ENCODE results near the gene FSIP1.

The FSIP1 gene

DNA sequence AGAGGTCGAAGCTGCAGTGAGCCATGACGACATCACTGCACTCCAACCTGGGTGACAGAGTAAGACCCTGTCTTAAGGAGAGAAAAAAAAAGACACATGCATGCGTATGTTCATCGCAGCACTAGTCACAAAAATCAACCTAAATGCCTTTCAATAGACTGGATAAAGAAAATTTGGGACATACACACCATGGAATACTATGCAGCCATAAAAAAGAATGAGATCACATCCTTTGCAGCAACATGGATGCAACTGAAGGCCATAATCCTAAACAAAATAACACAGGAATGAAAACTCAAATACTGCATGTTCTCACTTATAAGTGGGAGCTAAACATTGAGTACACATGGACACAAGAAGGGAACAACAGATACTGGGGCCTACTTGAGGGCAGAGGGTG is 53.1 kb downstream of the FSIP1 start:
- Histone ChIP-seq H3K4me3 (ENCODE audit: low read depth, low read length) (no peak overlapping the region), H3K79me1 (ENCODE audit: low read length) (no peaks in the 10 kb centered on the region), H3K9me3 (ENCODE audit: insufficient read depth, low read depth, low read length) (no peaks in the 10 kb centered on the region), H4K91ac (ENCODE audit: low read depth, low read length) (no peak overlapping the region), H3K4me2 (ENCODE audit: low read length) (no peak overlapping the region), H3K23ac (ENCODE audit: low read length) (no peak overlapping the region), H2BK120ac (ENCODE audit: insufficient read depth, low read length, poor library complexity) (no peak overlapping the region), H2BK5ac (ENCODE audit: low read depth, low read length, poor library complexity) (no peak overlapping the region), H3K27me3 (ENCODE audit: insufficient read depth, low read length) (no peaks in the 10 kb centered on the region), H3K18ac (ENCODE audit: low read length) (no peak overlapping the region), H4K12ac (ENCODE audit: low read depth, low read length) (no peak overlapping the region), H3K4ac (ENCODE audit: low read depth, low read length) (no peak overlapping the region), H2AFZ (ENCODE audit: insufficient read depth, low read length, poor library complexity) (no peak overlapping the region), H3K14ac (ENCODE audit: low read length) (no peak overlapping the region), H3K36me3 (ENCODE audit: control insufficient read depth in 1 of 2, insufficient read depth in 2 of 2, low read length in 2 of 2) (no peaks in the 10 kb centered on the region), H2AK5ac (ENCODE audit: low read length) (no peak overlapping the region), H3K27ac (ENCODE audit: low read depth, low read length) (no peak overlapping the region), H3K9ac (ENCODE audit: low read length) (no peak overlapping the region), H2BK12ac (ENCODE audit: low read length) (no peak overlapping the region), H4K8ac (ENCODE audit: low read depth, low read length) (no peak overlapping the region), H3K4me1 (ENCODE audit: control insufficient read depth in 1 of 2, insufficient read depth in 2 of 2, low read length in 2 of 2) (no peaks in the 10 kb centered on the region), H3K79me2 (ENCODE audit: control insufficient read depth, insufficient read depth, low read length, poor library complexity) (no peaks in the 10 kb centered on the region)
- no CpG with 5 or more reads among the region's 4 CpGs for WGBS (ENCODE audit: extremely low coverage, insufficient coverage, insufficient read length)
- DNase-seq = no peak

DNA sequence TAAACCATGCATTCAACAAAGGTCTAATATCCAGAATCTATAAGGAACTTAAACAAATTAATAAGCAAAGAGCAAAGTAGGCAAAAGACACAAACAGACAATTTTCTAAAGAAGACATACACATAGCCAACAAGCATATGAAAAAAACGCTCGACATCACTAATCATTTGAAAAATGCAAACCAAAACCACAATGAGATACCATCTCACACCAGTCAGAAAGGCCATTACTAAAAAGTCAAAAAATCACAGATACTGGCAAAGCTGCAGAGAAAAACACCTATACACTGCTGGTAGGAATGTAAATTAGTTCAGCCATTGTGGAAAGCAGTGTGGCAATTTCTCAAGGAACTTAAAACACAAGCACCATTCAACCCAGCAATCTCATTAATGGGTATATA is 53.8 kb downstream of the FSIP1 start:
- H3K18ac ChIP-seq (ENCODE audit: low read length) = no peak overlapping the region
- no CpG with 5 or more reads among the region's 2 CpGs for WGBS (ENCODE audit: extremely low coverage, insufficient coverage, insufficient read length)
- no peak overlapping the region for H3K14ac ChIP-seq (ENCODE audit: low read length)
- no peak overlapping the region for H3K9ac ChIP-seq (ENCODE audit: low read length)
- no peaks in the 10 kb centered on the region for H3K79me2 ChIP-seq (ENCODE audit: control insufficient read depth, insufficient read depth, low read length, poor library complexity)
- H2BK120ac ChIP-seq (ENCODE audit: insufficient read depth, low read length, poor library complexity) = no peak overlapping the region
- DNase-seq = peak in 1 of 2 donors; percentile 16
- no peak overlapping the region for H4K8ac ChIP-seq (ENCODE audit: low read depth, low read length)
- no peak overlapping the region for H3K23ac ChIP-seq (ENCODE audit: low read length)
- no peak overlapping the region for H3K4ac ChIP-seq (ENCODE audit: low read depth, low read length)
- no peak overlapping the region for H2AFZ ChIP-seq (ENCODE audit: insufficient read depth, low read length, poor library complexity)
- H3K79me1 ChIP-seq (ENCODE audit: low read length) = no peaks in the 10 kb centered on the region
- no peak overlapping the region for H4K12ac ChIP-seq (ENCODE audit: low read depth, low read length)
- H2BK5ac ChIP-seq (ENCODE audit: low read depth, low read length, poor library complexity) = no peak overlapping the region
- no peak overlapping the region for H3K4me2 ChIP-seq (ENCODE audit: low read length)
- no peaks in the 10 kb centered on the region for H3K27me3 ChIP-seq (ENCODE audit: insufficient read depth, low read length)
- H3K36me3 ChIP-seq (ENCODE audit: control insufficient read depth in 1 of 2, insufficient read depth in 2 of 2, low read length in 2 of 2) = no peaks in the 10 kb centered on the region
- no peak overlapping the region for H2BK12ac ChIP-seq (ENCODE audit: low read length)
- H3K4me3 ChIP-seq (ENCODE audit: low read depth, low read length) = no peak overlapping the region
- no peaks in the 10 kb centered on the region for H3K9me3 ChIP-seq (ENCODE audit: insufficient read depth, low read depth, low read length)
- no peak overlapping the region for H3K27ac ChIP-seq (ENCODE audit: low read depth, low read length)
- H3K4me1 ChIP-seq (ENCODE audit: control insufficient read depth in 1 of 2, insufficient read depth in 2 of 2, low read length in 2 of 2) = no peaks in the 10 kb centered on the region
- H4K91ac ChIP-seq (ENCODE audit: low read depth, low read length) = no peak overlapping the region
- no peak overlapping the region for H2AK5ac ChIP-seq (ENCODE audit: low read length)

DNA sequence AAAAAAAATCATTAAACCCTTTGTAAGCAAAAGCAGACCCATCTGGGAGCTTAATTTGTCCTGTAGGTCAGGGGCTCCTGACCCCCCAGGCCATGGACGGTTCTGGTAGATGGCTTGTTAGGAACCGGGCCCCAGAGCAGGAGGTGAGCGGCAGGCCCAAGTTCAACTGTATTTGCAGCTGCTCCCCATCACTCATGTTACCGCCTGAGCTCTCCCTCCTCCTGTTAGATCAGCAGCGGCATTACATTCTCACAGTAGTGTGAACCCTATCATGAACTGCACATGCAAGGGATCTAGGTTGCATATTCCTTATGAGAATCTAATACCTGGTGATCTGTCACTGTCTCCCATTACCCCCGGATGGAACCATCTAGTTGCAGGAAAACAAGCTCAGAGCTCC is 60.7 kb downstream of the FSIP1 start:
- DNase-seq = no peak
- no peak overlapping the region for H4K91ac ChIP-seq (ENCODE audit: low read depth, low read length)
- peaks cover 0 to 3% of the 10 kb centered on the region in 2 experiments for H3K4me1 ChIP-seq (ENCODE audit: control insufficient read depth in 1 of 2, insufficient read depth in 2 of 2, low read length in 2 of 2)
- H3K4me3 ChIP-seq (ENCODE audit: low read depth, low read length) = no peak overlapping the region
- H2BK5ac ChIP-seq (ENCODE audit: low read depth, low read length, poor library complexity) = no peak overlapping the region
- no peak overlapping the region for H2BK120ac ChIP-seq (ENCODE audit: insufficient read depth, low read length, poor library complexity)
- no peak overlapping the region for H3K27ac ChIP-seq (ENCODE audit: low read depth, low read length)
- no peak overlapping the region for H3K4me2 ChIP-seq (ENCODE audit: low read length)
- no peaks in the 10 kb centered on the region for H3K36me3 ChIP-seq (ENCODE audit: control insufficient read depth in 1 of 2, insufficient read depth in 2 of 2, low read length in 2 of 2)
- no peak overlapping the region for H3K23ac ChIP-seq (ENCODE audit: low read length)
- no peaks in the 10 kb centered on the region for H3K9me3 ChIP-seq (ENCODE audit: insufficient read depth, low read depth, low read length)
- no peak overlapping the region for H2AFZ ChIP-seq (ENCODE audit: insufficient read depth, low read length, poor library complexity)
- H3K9ac ChIP-seq (ENCODE audit: low read length) = no peak overlapping the region
- H3K79me2 ChIP-seq (ENCODE audit: control insufficient read depth, insufficient read depth, low read length, poor library complexity) = no peaks in the 10 kb centered on the region
- no peak overlapping the region for H3K4ac ChIP-seq (ENCODE audit: low read depth, low read length)
- H3K18ac ChIP-seq (ENCODE audit: low read length) = no peak overlapping the region
- no CpG with 5 or more reads among the region's 6 CpGs for WGBS (ENCODE audit: extremely low coverage, insufficient coverage, insufficient read length)
- H2BK12ac ChIP-seq (ENCODE audit: low read length) = no peak overlapping the region
- H2AK5ac ChIP-seq (ENCODE audit: low read length) = no peak overlapping the region
- no peak overlapping the region for H4K12ac ChIP-seq (ENCODE audit: low read depth, low read length)
- no peak overlapping the region for H3K14ac ChIP-seq (ENCODE audit: low read length)
- H4K8ac ChIP-seq (ENCODE audit: low read depth, low read length) = no peak overlapping the region
- H3K79me1 ChIP-seq (ENCODE audit: low read length) = no peaks in the 10 kb centered on the region
- no peaks in the 10 kb centered on the region for H3K27me3 ChIP-seq (ENCODE audit: insufficient read depth, low read length)

DNA sequence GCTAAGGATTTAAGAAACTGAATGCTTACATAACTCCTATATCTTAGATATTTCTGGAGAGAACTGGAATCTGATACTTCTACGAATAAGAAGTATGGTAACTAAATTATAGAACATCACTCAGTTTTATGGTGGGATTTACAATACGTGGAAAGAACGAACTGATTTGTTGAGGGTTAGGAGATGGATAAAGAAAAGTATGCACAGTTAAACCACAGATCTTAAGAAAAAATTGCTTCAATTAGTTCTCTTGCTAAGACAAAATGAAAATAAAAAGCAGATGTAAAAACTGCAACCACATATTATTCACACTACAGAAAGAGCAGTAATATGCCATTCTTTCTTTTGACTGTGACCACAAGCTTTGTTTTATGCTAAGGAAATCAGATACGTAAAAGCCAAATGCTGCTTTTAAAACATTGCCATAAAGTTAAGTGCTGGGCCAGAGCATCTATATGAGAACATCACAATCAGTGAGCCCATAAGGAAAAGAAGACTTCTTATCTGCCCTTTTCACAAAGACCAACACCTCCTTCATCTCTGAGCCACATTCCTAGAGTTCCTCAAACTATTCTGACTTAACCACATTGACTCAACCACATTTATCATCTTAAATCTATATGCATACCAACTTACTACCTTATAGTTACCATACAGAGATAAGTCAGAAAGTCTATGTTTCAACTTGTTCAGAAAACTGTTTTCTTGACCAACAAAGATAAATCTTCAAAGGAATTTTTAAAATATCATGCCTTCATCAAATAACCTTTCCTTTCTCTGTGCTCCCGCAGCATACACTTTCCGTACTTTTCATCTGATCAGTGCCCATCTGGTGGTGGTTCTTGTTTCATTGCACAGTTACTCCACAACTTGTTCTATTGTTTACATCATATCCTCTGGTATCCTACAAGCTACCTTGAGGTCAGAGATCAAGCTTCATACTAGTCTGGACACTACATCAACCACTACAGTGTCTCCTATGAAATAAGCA is 61.7 kb downstream of the FSIP1 start:
- Histone ChIP-seq H3K9me3 (ENCODE audit: insufficient read depth, low read depth, low read length) (no peaks in the 10 kb centered on the region), H3K79me2 (ENCODE audit: control insufficient read depth, insufficient read depth, low read length, poor library complexity) (no peaks in the 10 kb centered on the region), H2AK5ac (ENCODE audit: low read length) (no peak overlapping the region), H4K12ac (ENCODE audit: low read depth, low read length) (no peak overlapping the region), H3K27ac (ENCODE audit: low read depth, low read length) (no peak overlapping the region), H2AFZ (ENCODE audit: insufficient read depth, low read length, poor library complexity) (no peak overlapping the region), H3K14ac (ENCODE audit: low read length) (no peak overlapping the region), H3K4me3 (ENCODE audit: low read depth, low read length) (no peak overlapping the region), H4K91ac (ENCODE audit: low read depth, low read length) (no peak overlapping the region), H2BK5ac (ENCODE audit: low read depth, low read length, poor library complexity) (no peak overlapping the region), H3K23ac (ENCODE audit: low read length) (no peak overlapping the region), H3K4me1 (ENCODE audit: control insufficient read depth in 1 of 2, insufficient read depth in 2 of 2, low read length in 2 of 2) (peaks cover 0 to 3% of the 10 kb centered on the region in 2 experiments), H3K18ac (ENCODE audit: low read length) (no peak overlapping the region), H4K8ac (ENCODE audit: low read depth, low read length) (no peak overlapping the region), H3K27me3 (ENCODE audit: insufficient read depth, low read length) (no peaks in the 10 kb centered on the region), H3K4ac (ENCODE audit: low read depth, low read length) (no peak overlapping the region), H3K79me1 (ENCODE audit: low read length) (no peaks in the 10 kb centered on the region), H3K4me2 (ENCODE audit: low read length) (no peak overlapping the region), H3K9ac (ENCODE audit: low read length) (no peak overlapping the region), H3K36me3 (ENCODE audit: control insufficient read depth in 1 of 2, insufficient read depth in 2 of 2, low read length in 2 of 2) (no peaks in the 10 kb centered on the region), H2BK120ac (ENCODE audit: insufficient read depth, low read length, poor library complexity) (no peak overlapping the region), H2BK12ac (ENCODE audit: low read length) (no peak overlapping the region)
- no CpG with 5 or more reads among the region's 6 CpGs for WGBS (ENCODE audit: extremely low coverage, insufficient coverage, insufficient read length)
- DNase-seq = peak; percentile 71 to 93
